H1 (cell line): ENCODE results near the gene LAG3. TPM values are rescaled to one million over a fixed set of nuclear protein-coding genes. Genes with fewer than 3 reads are reported as not detected.
A peak's percentile ranks its signal among the peaks of the same experiment; 100 is the strongest.

Experiments
- CTCF ChIA-PET: fragments of 300-600 bp; sonication (Branson Sonifier 250); formaldehyde crosslinking; loops from one replicate; lab custom pipeline; 2021; ENCODE audit not compliant: partially characterized antibody; lab: Charles Lee
- POLR2A ChIA-PET: fragments of 300-600 bp; sonication (Branson Sonifier 250); formaldehyde crosslinking; loops from one replicate; lab custom pipeline; 2021; ENCODE audit warnings: inconsistent platforms; ENCODE audit not compliant: partially characterized antibody; lab: Charles Lee
- DNase-seq, 2 experiments: peaks; one replicate each; pipeline versions ENCODE4 v3.0.0 to v3.0.0-alpha.2; 2010 to 2022; ENCODE audit warnings: low spot score in 2 of 2, low read depth in 1 of 2, mixed read lengths in 1 of 2
- FAIRE-seq: peaks from 2 replicates; lab custom pipeline; 2011; peaks lifted over from hg19 to GRCh38; lab: Jason Lieb, UNC
- H2AFZ ChIP-seq: 2 replicates; pipeline ENCODE4 v1.8.1; 2012; ENCODE audit warnings: low read length, inconsistent platforms
- H2AK5ac ChIP-seq: 2 replicates; pipeline ENCODE4 v1.6.1; 2013; ENCODE audit warnings: low read depth, low read length
- H2BK120ac ChIP-seq: replicated peaks from 2 replicates; pipeline ENCODE3; 2013; ENCODE audit warnings: low read depth, low read length, inconsistent platforms
- H2BK12ac ChIP-seq: 2 replicates; pipeline ENCODE4 v1.6.1; 2013; ENCODE audit warnings: low read depth, low read length
- H2BK15ac ChIP-seq: 2 replicates; pipeline ENCODE4 v1.6.1; 2013; ENCODE audit warnings: low read length
- H2BK20ac ChIP-seq: 2 replicates; pipeline ENCODE4 v1.6.1; 2013; ENCODE audit warnings: low read length
- H2BK5ac ChIP-seq: 2 replicates; pipeline ENCODE4 v1.6.1; 2013; ENCODE audit warnings: low read depth, low read length
- H3K14ac ChIP-seq: 2 replicates; pipeline ENCODE4 v1.6.1; 2013; ENCODE audit warnings: inconsistent platforms; ENCODE audit not compliant: insufficient read length
- H3K18ac ChIP-seq: 2 replicates; pipeline ENCODE4 v1.6.1; 2013; ENCODE audit warnings: low read length; ENCODE audit errors: extremely low read depth
- H3K23ac ChIP-seq: 2 replicates; pipeline ENCODE4 v1.6.1; 2013; ENCODE audit warnings: inconsistent platforms; ENCODE audit not compliant: insufficient read length
- H3K23me2 ChIP-seq: 2 replicates; pipeline ENCODE4 v1.6.1; 2013; ENCODE audit warnings: low read depth, low read length
- H3K27ac ChIP-seq: 2 replicates; pipeline ENCODE4 v1.6.1; 2011; ENCODE audit warnings: low read depth, low read length, inconsistent platforms
- H3K27me3 ChIP-seq, 4 experiments: replicated peaks in 1 of 4; 1 replicate in 1 of 4; 2 replicates in 3 of 4; pipeline versions ENCODE4 v1.6.1 to v1.8.1; 2011 to 2013; ENCODE audit warnings: low read length in 3 of 4, mild to moderate bottlenecking in 3 of 4, inconsistent platforms in 2 of 4, mixed read lengths in 2 of 4, moderate library complexity in 1 of 4; ENCODE audit not compliant: control insufficient read depth in 3 of 4, insufficient read depth in 3 of 4; ENCODE audit errors: extremely low read depth in 1 of 4
- H3K36me3 ChIP-seq, 4 experiments: 2 replicates each; pipeline versions ENCODE4 v1.6.1 to v1.8.1; 2011 to 2013; ENCODE audit warnings: mild to moderate bottlenecking in 4 of 4, low read length in 3 of 4, moderate library complexity in 2 of 4, control low read depth in 1 of 4, inconsistent platforms in 1 of 4; ENCODE audit not compliant: insufficient read depth in 4 of 4, control insufficient read depth in 2 of 4
- H3K4ac ChIP-seq: replicated peaks from 2 replicates; pipeline ENCODE3; 2013; ENCODE audit warnings: low read length, low read depth, mixed read lengths, inconsistent platforms; ENCODE audit not compliant: insufficient read length
- H3K4me1 ChIP-seq, 4 experiments: replicated peaks in 1 of 4; 1 replicate in 1 of 4; 2 replicates in 3 of 4; pipeline versions ENCODE4 v1.6.1 to v1.8.1; 2011 to 2013; ENCODE audit warnings: low read length in 3 of 4, inconsistent platforms in 2 of 4, mixed read lengths in 1 of 4; ENCODE audit not compliant: insufficient read depth in 4 of 4, control insufficient read depth in 3 of 4
- H3K4me2 ChIP-seq, 2 experiments: 2 replicates each; pipeline versions ENCODE4 v1.6.1 to v1.8.1; 2011 to 2013; ENCODE audit warnings: low read depth in 2 of 2, low read length in 2 of 2, control low read depth in 1 of 2, inconsistent platforms in 1 of 2, mild to moderate bottlenecking in 1 of 2; ENCODE audit not compliant: insufficient read depth in 1 of 2
- H3K4me3 ChIP-seq, 4 experiments: fragments of 200-600, 300-600 bp in 1 of 4; sonication (generic), shearing (Covaris generic), sonication (Bioruptor Twin) in 1 of 4; 2 replicates each; pipeline versions ENCODE4 v1.5.1 to v1.8.1; 2011 to 2016; ENCODE audit warnings: low read length in 4 of 4, low read depth in 3 of 4, control low read depth in 2 of 4, inconsistent platforms in 2 of 4, mild to moderate bottlenecking in 2 of 4, mixed read lengths in 1 of 4, moderate library complexity in 1 of 4; ENCODE audit not compliant: insufficient read depth in 2 of 4; ENCODE audit errors: extremely low read depth in 1 of 4
- H3K56ac ChIP-seq: replicated peaks from 2 replicates; pipeline ENCODE3; 2013; ENCODE audit warnings: low read depth, mild to moderate bottlenecking, mixed read lengths, low read length, inconsistent platforms; ENCODE audit not compliant: insufficient read length
- H3K79me1 ChIP-seq: 2 replicates; pipeline ENCODE4 v1.6.1; 2013; ENCODE audit warnings: low read depth, low read length, control low read depth
- H3K79me2 ChIP-seq, 2 experiments: 2 replicates each; pipeline versions ENCODE4 v1.6.1 to v1.8.1; 2012 to 2013; ENCODE audit warnings: low read length in 2 of 2, mild to moderate bottlenecking in 2 of 2, inconsistent platforms in 1 of 2; ENCODE audit not compliant: insufficient read depth in 2 of 2, control insufficient read depth in 1 of 2
- H3K9ac ChIP-seq, 4 experiments: replicated peaks in 1 of 4; 1 replicate in 1 of 4; 2 replicates in 3 of 4; pipeline versions ENCODE4 v1.6.1 to v1.8.1; 2011 to 2013; ENCODE audit warnings: low read depth in 3 of 4, low read length in 3 of 4, control low read depth in 2 of 4, mild to moderate bottlenecking in 2 of 4, moderate library complexity in 2 of 4, inconsistent platforms in 1 of 4; ENCODE audit errors: extremely low read depth in 1 of 4
- H3K9me3 ChIP-seq, 2 experiments: 2 replicates each; pipeline versions ENCODE4 v1.6.1 to v1.8.1; 2012 to 2013; ENCODE audit warnings: mild to moderate bottlenecking in 2 of 2, moderate library complexity in 2 of 2, control low read depth in 1 of 2, inconsistent platforms in 1 of 2, low read depth in 1 of 2, low read length in 1 of 2, mixed read lengths in 1 of 2; ENCODE audit not compliant: insufficient read depth in 2 of 2
- H4K20me1 ChIP-seq, 2 experiments: replicated peaks in 1 of 2; 2 replicates each; pipeline versions ENCODE3 to v1.8.1; 2011 to 2013; ENCODE audit warnings: inconsistent platforms in 2 of 2, low read length in 2 of 2, mild to moderate bottlenecking in 1 of 2; ENCODE audit not compliant: insufficient read depth in 2 of 2, control insufficient read depth in 1 of 2
- H4K5ac ChIP-seq: 2 replicates; pipeline ENCODE4 v1.6.1; 2013; ENCODE audit warnings: low read length, low read depth, mixed read lengths, inconsistent platforms; ENCODE audit not compliant: insufficient read length
- H4K8ac ChIP-seq: 2 replicates; pipeline ENCODE4 v1.8.0; 2013; ENCODE audit warnings: mild to moderate bottlenecking, moderate library complexity, low read length, inconsistent platforms; ENCODE audit not compliant: insufficient read depth; ENCODE audit errors: extremely low read depth
- H4K91ac ChIP-seq: replicated peaks from 2 replicates; pipeline ENCODE3; 2013; ENCODE audit warnings: low read length, mixed read lengths, inconsistent platforms; ENCODE audit not compliant: insufficient read length
- CHD1 ChIP-seq: IDR thresholded peaks from 2 replicates; pipeline ENCODE4 v1.6.1; 2012; ENCODE audit warnings: low read depth, low read length, improper control_type of control experiment
- CHD2 ChIP-seq: IDR thresholded peaks from 2 replicates; pipeline ENCODE4 v1.6.1; 2012; ENCODE audit warnings: low read length, improper control_type of control experiment
- CTBP2 ChIP-seq: IDR thresholded peaks from 2 replicates; pipeline ENCODE4 v1.7.0; 2011; ENCODE audit warnings: borderline replicate concordance, mild to moderate bottlenecking, moderate library complexity, mixed read lengths, low read length; ENCODE audit not compliant: insufficient read depth, insufficient read length
- HDAC2 ChIP-seq, 2 experiments: fragments of 300-600 bp in 1 of 2; sonication (generic) in 1 of 2; IDR thresholded peaks; 2 replicates each; pipeline ENCODE4 v1.6.1; 2011 to 2012; ENCODE audit warnings: low read depth in 2 of 2, low read length in 2 of 2, mild to moderate bottlenecking in 2 of 2, moderate library complexity in 2 of 2, borderline replicate concordance in 1 of 2, inconsistent platforms in 1 of 2
- MAFK ChIP-seq: IDR thresholded peaks from 2 replicates; pipeline ENCODE4 v1.6.1; 2012; ENCODE audit warnings: low read depth, mild to moderate bottlenecking, improper control_type of control experiment, low read length
- NRF1 ChIP-seq: IDR thresholded peaks from 2 replicates; pipeline ENCODE4 v1.6.1; 2011; ENCODE audit warnings: mild to moderate bottlenecking, low read depth, low read length, improper control_type of control experiment
- POLR2A ChIP-seq, 2 experiments: IDR thresholded peaks; 1 replicate in 1 of 2; 2 replicates in 1 of 2; pipeline ENCODE4 v1.6.1; 2011; ENCODE audit warnings: low read depth in 2 of 2, low read length in 2 of 2, mild to moderate bottlenecking in 2 of 2; ENCODE audit errors: control extremely low read depth in 1 of 2
- POU5F1 ChIP-seq: IDR thresholded peaks from 2 replicates; pipeline ENCODE4 v1.6.1; 2011; ENCODE audit warnings: low read depth, mild to moderate bottlenecking, low read length, moderate library complexity
- RFX5 ChIP-seq: IDR thresholded peaks from 2 replicates; pipeline ENCODE4 v1.6.1; 2011; ENCODE audit warnings: low read depth, low read length, improper control_type of control experiment, borderline replicate concordance
- SIX5 ChIP-seq: IDR thresholded peaks from 2 replicates; pipeline ENCODE4 v1.6.1; 2011; ENCODE audit warnings: mild to moderate bottlenecking, low read depth, low read length
- SP1 ChIP-seq: IDR thresholded peaks from 2 replicates; pipeline ENCODE4 v1.6.1; 2011; ENCODE audit warnings: low read depth, low read length
- TBP ChIP-seq: IDR thresholded peaks from 2 replicates; pipeline ENCODE4 v1.6.1; 2011; ENCODE audit warnings: low read depth, low read length, improper control_type of control experiment
- WGBS, 2 experiments: shearing (Covaris generic) in 1 of 2; methylation state at CpG; one replicate each; pipeline versions ENCODE4 v1.1.6 to v1.1.7; 2013 to 2015; ENCODE audit warnings: low lambda C conversion rate in 2 of 2, mixed read lengths in 2 of 2, inconsistent platforms in 1 of 2, low coverage in 1 of 2, missing lambda C conversion rate in 1 of 2; ENCODE audit not compliant: insufficient replicate concordance in 2 of 2, insufficient coverage in 1 of 2, insufficient read length in 1 of 2; ENCODE audit errors: extremely low coverage in 1 of 2, missing lambda C conversion rate in 1 of 2; 5-methylcytosine and 5-hydroxymethylcytosine counted together
- polyA plus RNA-seq, 7 experiments: library from polyadenylated mRNA; depleted of rRNA in 3 of 7; stranded (reverse) in 5 of 7; unstranded in 2 of 7; fragments of >200 nt in 5 of 7; fragments of 200-250 nt in 2 of 7; gene quantifications; 1 replicate in 5 of 7; 2 replicates in 1 of 7; 4 replicates in 1 of 7; pipeline versions ENCODE4 v1.2.1 to v1.2.3, GENCODE V29; 2011 to 2013; ENCODE audit warnings: missing spikeins in 2 of 7, mixed read lengths in 2 of 7
- total RNA-seq: library from RNA; stranded (reverse); fragmentation: NEBNext Ultra II Directional; extraction: Animal tissue kit (Norgen Biotek cat#: 25700); gene quantifications from 2 replicates; pipeline ENCODE4 v1.2.1, GENCODE V29; 2021

The LAG3 gene
- total and polyA plus RNA-seq, 2 of the 8 experiments (the other 6 are each of a cell fraction or from before 2014, with no cell fraction given), result 1.1 to 3.1 TPM

DNA sequence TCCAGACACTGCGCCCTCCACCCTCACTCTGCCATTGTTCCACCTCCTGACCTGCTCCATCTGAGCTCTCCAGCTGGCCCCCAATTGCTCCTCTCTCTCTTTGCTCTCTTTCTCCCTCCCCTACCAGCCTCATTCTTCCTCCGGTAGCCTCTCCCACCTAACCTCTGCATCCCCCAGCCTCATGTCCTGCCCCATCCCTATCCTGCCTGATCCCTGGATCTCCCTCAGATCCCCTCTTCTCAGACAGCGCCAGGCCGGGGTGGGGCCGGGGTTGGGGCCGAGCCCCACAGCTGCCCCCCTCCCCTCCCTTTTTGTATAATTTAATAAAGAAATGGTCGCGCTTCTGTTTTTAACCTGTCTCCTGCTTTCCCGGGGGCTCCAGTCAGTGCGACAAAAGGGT is 1.7 kb upstream of the LAG3 start:
- H2BK5ac ChIP-seq, result no peak overlapping the region
- no peak overlapping the region for H3K56ac ChIP-seq
- no peak overlapping the region for H3K4me2 ChIP-seq
- FAIRE-seq (no peak), DNase-seq (no peak)
- peaks cover 0 to 23% (median 5%) of the 10 kb centered on the region in 4 experiments; a peak in 6 of 8 replicates for H3K36me3 ChIP-seq
- peaks cover 4 to 36% (median 26%) of the 10 kb centered on the region in 4 experiments for H3K4me1 ChIP-seq
- H3K4ac ChIP-seq, result no peak overlapping the region
- peaks cover 0 to 27% (median 21%) of the 10 kb centered on the region in 4 experiments; a peak in 5 of 7 replicates for H3K27me3 ChIP-seq
- H2BK15ac ChIP-seq, result no peak overlapping the region
- WGBS, 2 experiments, result 86% methylated on average over 6 of the region's 10 CpGs; no CpG with 5 or more reads in 1 of the 2 experiments
- 0 out of 2 replicates have a peak, but pooled peaks cover 2% of the 10 kb centered on the region for H3K79me1 ChIP-seq
- no peak overlapping the region for H3K23ac ChIP-seq
- H3K14ac ChIP-seq, result no peak overlapping the region
- peaks cover 6 to 20% of the 10 kb centered on the region in 2 experiments for H4K20me1 ChIP-seq
- H3K9ac ChIP-seq, result no peak overlapping the region
- H3K23me2 ChIP-seq, result peaks cover 13% of the 10 kb centered on the region
- no peak overlapping the region for H4K91ac ChIP-seq
- H3K27ac ChIP-seq, result no peak overlapping the region
- no peak overlapping the region for H2AFZ ChIP-seq
- H4K5ac ChIP-seq, result no peak overlapping the region
- TF ChIP-seq NRF1, result no peak
- no peak for TF ChIP-seq POLR2A (IDR thresholded peaks at IDR 0.05; ENCODE audit: control extremely low read depth in 1 of 2, low read depth in 2 of 2, low read length in 2 of 2)
- TF ChIP-seq RFX5, result no peak
- no peak for TF ChIP-seq HDAC2 (IDR thresholded peaks at IDR 0.05; ENCODE audit: borderline replicate concordance in 1 of 2, low read depth in 2 of 2, low read length in 2 of 2)
- TF ChIP-seq SP1, result peak; percentile 42; the same call in 1 of the 2 replicates
- no peak for TF ChIP-seq CHD2
- TF ChIP-seq TBP, result no peak
- peak; percentile 27; the same call in 1 of the 2 replicates for TF ChIP-seq SIX5
- TF ChIP-seq CTBP2, result no peak
- no peak for TF ChIP-seq POU5F1
- no peak for TF ChIP-seq CHD1
- TF ChIP-seq MAFK, result no peak
- H3K18ac ChIP-seq, result no peak overlapping the region
- CTCF ChIA-PET, result interaction anchor here (1.6 to 29.6 kb wide), 4 partner anchors 10 to 59 kb away, joined by 3 to 532 read pairs (median 266); partner anchors contain the start of genes GNB3, GPR162, MLF2 and P3H3
- H3K9me3 ChIP-seq, result no peaks in the 10 kb centered on the region
- no peak overlapping the region for H2BK20ac ChIP-seq
- no peak overlapping the region for H3K4me3 ChIP-seq
- H2BK12ac ChIP-seq, result no peak overlapping the region
- POLR2A ChIA-PET, result interaction anchor here (0.6 to 11.6 kb wide), 10 partner anchors 8 to 81 kb away, joined by 3 to 151 read pairs (median 10); partner anchors contain the start of genes CDCA3, GPR162, MLF2 and P3H3
- H2BK120ac ChIP-seq, result no peak overlapping the region
- H4K8ac ChIP-seq, result no peak overlapping the region
- H3K79me2 ChIP-seq, result peaks cover 4 to 25% of the 10 kb centered on the region in 2 experiments; a peak in 2 of 4 replicates
- 0 out of 2 replicates have a peak overlapping the region, but pooled peaks have one; percentile 2 for H2AK5ac ChIP-seq
